HUES6 (cell line): ENCODE results near the gene IGHMBP2.

Experiments
- H3K27ac ChIP-seq: 2 replicates; pipeline ENCODE4 v1.7.0; 2013; ENCODE audit warnings: low read depth, mild to moderate bottlenecking, low read length, inconsistent platforms
- H3K27me3 ChIP-seq: 2 replicates; pipeline ENCODE4 v1.6.1; 2013; ENCODE audit warnings: low read length; ENCODE audit not compliant: control insufficient read depth, insufficient read depth
- H3K36me3 ChIP-seq: 2 replicates; pipeline ENCODE4 v1.6.1; 2013; ENCODE audit warnings: low read length; ENCODE audit not compliant: control insufficient read depth, insufficient read depth
- H3K4me1 ChIP-seq: 2 replicates; pipeline ENCODE4 v1.6.1; 2013; ENCODE audit warnings: low read length; ENCODE audit not compliant: control insufficient read depth, insufficient read depth
- H3K4me3 ChIP-seq: 2 replicates; pipeline ENCODE4 v1.5.1; 2013; ENCODE audit warnings: low read depth, low read length
- H3K9ac ChIP-seq: one replicate; pipeline ENCODE4 v1.6.1; 2013; ENCODE audit warnings: mild to moderate bottlenecking, low read length
- H3K9me3 ChIP-seq: 2 replicates; pipeline ENCODE4 v1.6.1; 2013; ENCODE audit warnings: low read depth, low read length; ENCODE audit not compliant: control insufficient read depth, insufficient read depth

The IGHMBP2 gene

DNA sequence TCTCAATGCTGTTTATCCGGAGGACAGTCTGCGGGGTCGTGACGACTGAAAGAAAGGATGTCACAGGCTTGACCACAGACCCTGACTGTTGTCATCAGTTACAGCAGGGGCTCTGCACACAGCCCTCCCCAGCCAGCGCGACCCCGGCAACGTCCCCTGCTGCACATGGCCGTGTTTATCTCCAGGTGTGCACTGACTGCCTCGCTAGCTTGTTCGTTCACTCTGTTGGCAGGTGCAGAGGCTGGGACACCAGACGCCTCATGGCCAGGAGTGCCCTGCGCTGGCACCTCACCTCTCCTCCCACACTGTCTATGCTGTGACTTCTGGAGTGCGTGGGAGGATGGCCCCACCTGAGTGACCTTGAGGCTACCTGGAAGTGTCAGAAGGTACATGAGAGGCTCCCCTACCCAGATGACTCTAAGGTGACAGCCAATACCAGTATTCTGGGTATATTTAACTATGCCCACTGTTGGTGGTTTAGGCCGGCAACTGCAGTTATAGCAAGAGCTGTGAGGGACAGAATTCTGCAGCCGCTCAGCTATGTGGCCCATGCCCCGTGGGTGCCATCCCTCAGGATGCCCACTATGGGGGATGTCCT lies 12.2 kb upstream of the IGHMBP2 start:
- H3K27me3 ChIP-seq, result no peaks in the 10 kb centered on the region
- H3K9ac ChIP-seq, result no peak overlapping the region
- peaks cover 60% of the 10 kb centered on the region for H3K36me3 ChIP-seq
- no peak overlapping the region for H3K27ac ChIP-seq
- H3K4me3 ChIP-seq, result no peak overlapping the region
- no peaks in the 10 kb centered on the region for H3K9me3 ChIP-seq
- H3K4me1 ChIP-seq, result peaks cover 7% of the 10 kb centered on the region

- Histone ChIP-seq H3K9ac (no peak overlapping the region), H3K27ac (no peak overlapping the region), H3K36me3 (peaks cover 71% of the 10 kb centered on the region), H3K4me1 (peaks cover 7% of the 10 kb centered on the region), H3K27me3 (no peaks in the 10 kb centered on the region), H3K4me3 (no peak overlapping the region), H3K9me3 (no peaks in the 10 kb centered on the region)
Observed at GRCh38 chr11:68892576-68892975, 11.1 kb upstream of the IGHMBP2 start.

GRCh38 chr11:68893282-68893681 lies 10.4 kb upstream of the IGHMBP2 start:
- Histone ChIP-seq H3K9me3 (no peaks in the 10 kb centered on the region), H3K9ac (no peak overlapping the region), H3K4me3 (no peak overlapping the region), H3K27ac (no peak overlapping the region), H3K27me3 (no peaks in the 10 kb centered on the region), H3K36me3 (peaks cover 78% of the 10 kb centered on the region), H3K4me1 (peaks cover 7% of the 10 kb centered on the region)

DNA sequence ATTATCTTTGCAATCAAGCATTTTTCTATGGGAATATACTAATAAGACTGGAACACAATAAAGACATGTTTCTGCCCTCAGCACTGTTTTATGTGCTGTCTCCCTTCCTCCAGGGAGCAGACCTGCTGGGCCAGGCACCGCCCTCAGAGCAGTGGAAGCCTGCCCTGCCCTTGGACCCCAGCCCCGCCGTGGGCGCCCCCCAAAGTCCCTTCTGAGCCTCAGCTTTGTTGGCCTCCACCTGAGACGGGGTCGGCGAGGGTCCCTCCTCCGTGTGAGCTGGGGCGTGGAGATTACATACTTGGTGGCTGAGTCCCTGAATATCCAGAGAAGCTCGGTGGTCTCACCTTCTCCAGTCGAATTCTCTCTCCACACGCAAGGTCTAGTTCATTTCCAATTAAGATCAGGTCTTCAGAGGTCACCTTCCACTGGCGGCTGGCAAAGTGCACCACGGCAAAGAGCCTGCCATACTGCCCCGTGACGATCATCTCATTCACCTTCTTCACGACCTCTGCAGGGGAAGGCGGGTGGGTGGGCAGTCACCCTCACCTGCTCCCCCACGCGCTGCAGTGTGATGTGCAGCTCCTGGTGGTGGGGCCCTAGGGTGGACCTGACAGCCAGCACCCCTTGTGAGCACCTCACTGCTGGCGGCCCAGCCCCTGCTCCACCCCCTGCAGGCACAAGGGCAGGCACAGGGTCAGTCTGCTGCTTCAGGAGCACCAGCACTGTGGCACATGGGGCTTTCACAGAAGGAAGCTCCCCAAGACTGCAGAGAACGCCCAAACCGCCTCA lies 7.3 kb upstream of the IGHMBP2 start:
- Histone ChIP-seq H3K4me3 (no peak overlapping the region), H3K9me3 (no peaks in the 10 kb centered on the region), H3K9ac (no peak overlapping the region), H3K4me1 (no peaks in the 10 kb centered on the region), H3K27me3 (no peaks in the 10 kb centered on the region), H3K36me3 (peaks cover 89% of the 10 kb centered on the region), H3K27ac (no peak overlapping the region)

- Histone ChIP-seq H3K4me3 (no peak overlapping the region), H3K4me1 (no peaks in the 10 kb centered on the region), H3K27ac (no peak overlapping the region), H3K9me3 (no peaks in the 10 kb centered on the region), H3K36me3 (peaks cover 87% of the 10 kb centered on the region), H3K9ac (no peak overlapping the region), H3K27me3 (no peaks in the 10 kb centered on the region)
Observed at GRCh38 chr11:68897441-68897840, 6.2 kb upstream of the IGHMBP2 start.

DNA sequence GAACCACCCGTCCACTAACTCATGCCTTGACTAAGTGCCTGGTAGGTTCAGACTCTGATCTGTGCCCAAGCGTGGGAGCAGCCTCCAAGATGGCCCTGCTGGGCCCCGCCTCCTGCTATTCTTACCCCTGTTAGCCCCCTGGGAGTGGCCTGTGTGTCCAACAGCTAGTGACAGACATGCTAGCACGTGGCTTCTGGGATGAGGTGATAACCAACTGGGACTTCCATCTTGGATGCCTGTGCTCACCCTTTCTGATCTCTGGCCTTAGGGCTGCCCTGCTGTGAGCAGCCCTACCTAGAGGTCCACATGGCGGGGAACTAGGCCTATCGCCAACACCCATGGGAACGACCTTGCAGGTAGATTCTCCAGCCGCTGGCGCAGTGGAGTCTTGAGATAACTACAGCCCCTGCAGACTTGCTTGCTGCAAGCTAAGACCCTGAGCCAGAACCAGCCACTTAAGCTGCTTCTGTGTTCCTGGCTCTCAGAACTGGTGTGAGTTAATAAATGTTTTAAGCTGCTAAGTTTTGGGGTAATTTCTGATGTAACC lies 2.8 kb upstream of the IGHMBP2 start:
- Histone ChIP-seq H3K27ac (no peak overlapping the region), H3K36me3 (peaks cover 60% of the 10 kb centered on the region), H3K4me3 (no peak overlapping the region), H3K9ac (no peak overlapping the region), H3K4me1 (peaks cover 5% of the 10 kb centered on the region; the same call in 1 of the 2 replicates), H3K27me3 (no peaks in the 10 kb centered on the region), H3K9me3 (no peaks in the 10 kb centered on the region)

DNA sequence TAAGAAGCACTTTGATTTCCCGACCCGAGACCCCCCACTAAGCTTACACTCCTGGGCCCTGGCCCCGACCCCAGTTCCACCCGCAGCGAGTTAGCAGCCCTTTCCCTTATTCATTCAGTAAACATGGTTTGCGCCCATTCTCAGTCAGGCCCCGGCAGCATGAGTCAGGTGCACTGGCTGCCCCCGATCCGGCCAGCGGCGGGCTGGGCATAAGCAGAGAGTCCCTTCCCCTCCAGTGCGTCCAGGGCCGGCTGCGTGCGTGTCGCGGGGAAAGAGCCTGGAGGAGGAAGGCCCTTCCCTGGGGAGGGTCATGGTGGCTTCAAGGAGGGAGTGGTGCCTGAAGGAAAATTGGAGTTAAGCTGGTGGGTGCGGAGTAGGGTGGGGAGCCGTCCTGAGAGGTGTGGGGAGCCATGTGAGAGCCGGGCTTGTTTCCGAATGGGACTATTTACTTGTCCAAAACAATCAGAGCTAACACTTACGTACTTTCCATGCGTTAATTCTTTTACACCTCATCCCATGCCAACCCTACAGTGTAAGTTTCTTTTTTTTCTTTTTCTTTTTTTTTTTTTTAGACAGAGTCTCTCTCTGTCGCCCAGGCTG lies 657 bp downstream of the IGHMBP2 start:
- Histone ChIP-seq H3K4me1 (peaks cover 5% of the 10 kb centered on the region; the same call in 1 of the 2 replicates), H3K27ac (peak overlapping the region; percentile 69; the same call in 1 of the 2 replicates), H3K4me3 (peak overlapping the region; percentile 96), H3K27me3 (no peaks in the 10 kb centered on the region), H3K9ac (peak overlapping the region; percentile 93), H3K9me3 (no peaks in the 10 kb centered on the region), H3K36me3 (peaks cover 44% of the 10 kb centered on the region)

- H3K4me1 ChIP-seq, result peaks cover 5% of the 10 kb centered on the region; the same call in 1 of the 2 replicates
- no peak overlapping the region for H3K27ac ChIP-seq
- no peak overlapping the region for H3K9ac ChIP-seq
- H3K9me3 ChIP-seq, result no peaks in the 10 kb centered on the region
- H3K27me3 ChIP-seq, result no peaks in the 10 kb centered on the region
- peaks cover 43% of the 10 kb centered on the region for H3K36me3 ChIP-seq
- peak overlapping the region; percentile 96; the same call in 1 of the 2 replicates for H3K4me3 ChIP-seq
Observed at GRCh38 chr11:68905421-68906360, 2.0 kb downstream of the IGHMBP2 start.

GRCh38 chr11:68908273-68908672 lies 4.6 kb downstream of the IGHMBP2 start:
- no peaks in the 10 kb centered on the region for H3K27me3 ChIP-seq
- no peaks in the 10 kb centered on the region for H3K9me3 ChIP-seq
- H3K27ac ChIP-seq, result no peak overlapping the region
- no peak overlapping the region for H3K9ac ChIP-seq
- H3K4me3 ChIP-seq, result no peak overlapping the region
- H3K4me1 ChIP-seq, result peaks cover 5% of the 10 kb centered on the region; the same call in 1 of the 2 replicates
- peaks cover 56% of the 10 kb centered on the region for H3K36me3 ChIP-seq

GRCh38 chr11:68910965-68911364 lies 7.3 kb downstream of the IGHMBP2 start:
- no peak overlapping the region for H3K4me3 ChIP-seq
- no peaks in the 10 kb centered on the region for H3K4me1 ChIP-seq
- no peak overlapping the region for H3K9ac ChIP-seq
- no peaks in the 10 kb centered on the region for H3K9me3 ChIP-seq
- H3K27me3 ChIP-seq, result no peaks in the 10 kb centered on the region
- peaks cover 80% of the 10 kb centered on the region for H3K36me3 ChIP-seq
- H3K27ac ChIP-seq, result no peak overlapping the region
